ENCODE measurements around the gene CENPI. TPM values are rescaled to one million over a fixed set of nuclear protein-coding genes. Genes with fewer than 3 reads are reported as not detected.
"Not testable (repeated sequence)": the region's sequence is repeated elsewhere in the genome, so short reads cannot be mapped to it uniquely, and the experiment has no call there.

The CENPI gene
- 8.4 TPM for total RNA-seq

- Histone ChIP-seq H3K9me3 (ENCODE audit: control insufficient read depth in 3 of 3, low read length in 3 of 3) (no peaks in the 10 kb centered on the region), H3K4me3 (ENCODE audit: low read length in 3 of 3) (peak within 1 kb of the TSS; percentile 68 to 72 (median 70)), H3K27ac (ENCODE audit: low read depth, low read length) (peak within 1 kb of the TSS; percentile 86), H3K4me1 (ENCODE audit: control insufficient read depth in 3 of 3, insufficient read depth in 3 of 3, low read length in 3 of 3) (peaks cover 0 to 4% (median 0%) of the 10 kb centered on the region in 3 donors), H3K27me3 (ENCODE audit: control insufficient read depth in 3 of 3, insufficient read depth in 3 of 3, low read length in 3 of 3) (no peaks in the 10 kb centered on the region), H3K9ac (ENCODE audit: low read depth in 1 of 3, low read length in 3 of 3) (peak within 1 kb of the TSS; percentile 65 to 70 (median 66)), H3K36me3 (ENCODE audit: control insufficient read depth in 3 of 3, insufficient read depth in 3 of 3, low read length in 3 of 3) (no peaks in the 10 kb centered on the region)
Measured at GRCh38 chrX:101097546-101098453, at the start of gene CENPI. CENPI (plus strand) TSS chrX:101098204; CDS start chrX:101101071, 2,867 bp downstream.

GRCh38 chrX:101051153-101051548 is 46.9 kb upstream of the CENPI start:
- H3K9ac ChIP-seq (ENCODE audit: low read depth in 1 of 3, low read length in 3 of 3) = peak overlapping the region; percentile 78 to 90 (median 86)
- no peaks in the 10 kb centered on the region for H3K9me3 ChIP-seq (ENCODE audit: control insufficient read depth in 3 of 3, low read length in 3 of 3)
- peak overlapping the region; percentile 85 for H3K27ac ChIP-seq (ENCODE audit: low read depth, low read length)
- H3K36me3 ChIP-seq (ENCODE audit: control insufficient read depth in 3 of 3, insufficient read depth in 3 of 3, low read length in 3 of 3) = no peaks in the 10 kb centered on the region
- peak overlapping the region; percentile 81 to 84 (median 82) for H3K4me3 ChIP-seq (ENCODE audit: low read length in 3 of 3)
- H3K27me3 ChIP-seq (ENCODE audit: control insufficient read depth in 3 of 3, insufficient read depth in 3 of 3, low read length in 3 of 3) = no peaks in the 10 kb centered on the region
- peaks cover 0 to 3% (median 0%) of the 10 kb centered on the region in 3 donors for H3K4me1 ChIP-seq (ENCODE audit: control insufficient read depth in 3 of 3, insufficient read depth in 3 of 3, low read length in 3 of 3)

GRCh38 chrX:101051549-101052302 is 46.3 kb upstream of the CENPI start, which contains the start of gene TRMT2B:
TRMT2B (minus strand) TSS chrX:101052111; CDS start chrX:101042289, 9,822 bp downstream.
- Histone ChIP-seq H3K36me3 (ENCODE audit: control insufficient read depth in 3 of 3, insufficient read depth in 3 of 3, low read length in 3 of 3) (no peaks in the 10 kb centered on the region), H3K4me1 (ENCODE audit: control insufficient read depth in 3 of 3, insufficient read depth in 3 of 3, low read length in 3 of 3) (peaks cover 0 to 3% (median 0%) of the 10 kb centered on the region in 3 donors), H3K27ac (ENCODE audit: low read depth, low read length) (peak within 1 kb of the TSS; percentile 85), H3K4me3 (ENCODE audit: low read length in 3 of 3) (peak within 1 kb of the TSS; percentile 81 to 84 (median 82)), H3K9me3 (ENCODE audit: control insufficient read depth in 3 of 3, low read length in 3 of 3) (no peaks in the 10 kb centered on the region), H3K9ac (ENCODE audit: low read depth in 1 of 3, low read length in 3 of 3) (peak within 1 kb of the TSS; percentile 78 to 90 (median 86)), H3K27me3 (ENCODE audit: control insufficient read depth in 3 of 3, insufficient read depth in 3 of 3, low read length in 3 of 3) (no peaks in the 10 kb centered on the region)

GRCh38 chrX:101056551-101056950 is 41.5 kb upstream of the CENPI start:
- H3K9ac ChIP-seq (ENCODE audit: low read depth in 1 of 3, low read length in 3 of 3); H3K9me3 ChIP-seq (ENCODE audit: control insufficient read depth in 3 of 3, low read length in 3 of 3); H3K36me3 ChIP-seq (ENCODE audit: control insufficient read depth in 3 of 3, insufficient read depth in 3 of 3, low read length in 3 of 3); H3K27me3 ChIP-seq (ENCODE audit: control insufficient read depth in 3 of 3, insufficient read depth in 3 of 3, low read length in 3 of 3); H3K4me3 ChIP-seq (ENCODE audit: low read length in 3 of 3); H3K4me1 ChIP-seq (ENCODE audit: control insufficient read depth in 3 of 3, insufficient read depth in 3 of 3, low read length in 3 of 3); H3K27ac ChIP-seq (ENCODE audit: low read depth, low read length): not testable (repeated sequence)

- no peak overlapping the region for H3K27ac ChIP-seq (ENCODE audit: low read depth, low read length)
- H3K9me3 ChIP-seq (ENCODE audit: control insufficient read depth in 3 of 3, low read length in 3 of 3) = no peaks in the 10 kb centered on the region
- H3K4me3 ChIP-seq (ENCODE audit: low read length in 3 of 3) = no peak overlapping the region
- no peaks in the 10 kb centered on the region for H3K4me1 ChIP-seq (ENCODE audit: control insufficient read depth in 3 of 3, insufficient read depth in 3 of 3, low read length in 3 of 3)
- H3K36me3 ChIP-seq (ENCODE audit: control insufficient read depth in 3 of 3, insufficient read depth in 3 of 3, low read length in 3 of 3) = no peaks in the 10 kb centered on the region
- H3K9ac ChIP-seq (ENCODE audit: low read depth in 1 of 3, low read length in 3 of 3) = no peak overlapping the region
- no peaks in the 10 kb centered on the region for H3K27me3 ChIP-seq (ENCODE audit: control insufficient read depth in 3 of 3, insufficient read depth in 3 of 3, low read length in 3 of 3)
Measured at GRCh38 chrX:101057093-101057714, 40.8 kb upstream of the CENPI start.

- Histone ChIP-seq H3K4me1 (ENCODE audit: control insufficient read depth in 3 of 3, insufficient read depth in 3 of 3, low read length in 3 of 3) (no peaks in the 10 kb centered on the region), H3K9ac (ENCODE audit: low read depth in 1 of 3, low read length in 3 of 3) (no peak overlapping the region), H3K27ac (ENCODE audit: low read depth, low read length) (no peak overlapping the region), H3K27me3 (ENCODE audit: control insufficient read depth in 3 of 3, insufficient read depth in 3 of 3, low read length in 3 of 3) (peaks cover 0 to 4% (median 0%) of the 10 kb centered on the region in 3 donors), H3K36me3 (ENCODE audit: control insufficient read depth in 3 of 3, insufficient read depth in 3 of 3, low read length in 3 of 3) (no peaks in the 10 kb centered on the region), H3K4me3 (ENCODE audit: low read length in 3 of 3) (no peak overlapping the region), H3K9me3 (ENCODE audit: control insufficient read depth in 3 of 3, low read length in 3 of 3) (no peaks in the 10 kb centered on the region)
Measured at GRCh38 chrX:101062176-101062575, 35.8 kb upstream of the CENPI start.

- no peaks in the 10 kb centered on the region for H3K9me3 ChIP-seq (ENCODE audit: control insufficient read depth in 3 of 3, low read length in 3 of 3)
- H3K36me3 ChIP-seq (ENCODE audit: control insufficient read depth in 3 of 3, insufficient read depth in 3 of 3, low read length in 3 of 3) = no peaks in the 10 kb centered on the region
- H3K9ac ChIP-seq (ENCODE audit: low read depth in 1 of 3, low read length in 3 of 3) = no peak overlapping the region
- H3K4me3 ChIP-seq (ENCODE audit: low read length in 3 of 3) = no peak overlapping the region
- H3K27ac ChIP-seq (ENCODE audit: low read depth, low read length) = no peak overlapping the region
- no peaks in the 10 kb centered on the region for H3K27me3 ChIP-seq (ENCODE audit: control insufficient read depth in 3 of 3, insufficient read depth in 3 of 3, low read length in 3 of 3)
- no peaks in the 10 kb centered on the region for H3K4me1 ChIP-seq (ENCODE audit: control insufficient read depth in 3 of 3, insufficient read depth in 3 of 3, low read length in 3 of 3)
Measured at GRCh38 chrX:101071582-101071981, 26.4 kb upstream of the CENPI start.

- Histone ChIP-seq H3K27ac (ENCODE audit: low read depth, low read length) (no peak within 1 kb of the TSS), H3K27me3 (ENCODE audit: control insufficient read depth in 3 of 3, insufficient read depth in 3 of 3, low read length in 3 of 3) (peaks cover 0 to 24% (median 5%) of the 10 kb centered on the region in 3 donors)
Measured at GRCh38 chrX:101078716-101079598, 19.0 kb upstream of the CENPI start, which contains the start of gene TMEM35A. TMEM35A (plus strand) TSS chrX:101078879; CDS start chrX:101079003, 124 bp downstream.

GRCh38 chrX:101079736-101080270 is 18.2 kb upstream of the CENPI start:
- H3K4me3 ChIP-seq (ENCODE audit: low read length in 3 of 3) = peak overlapping the region in 1 of 3 donors; percentile 9
- no peak overlapping the region for H3K9ac ChIP-seq (ENCODE audit: low read depth in 1 of 3, low read length in 3 of 3)
- H3K9me3 ChIP-seq (ENCODE audit: control insufficient read depth in 3 of 3, low read length in 3 of 3) = no peaks in the 10 kb centered on the region
- no peak overlapping the region for H3K27ac ChIP-seq (ENCODE audit: low read depth, low read length)
- peaks cover 0 to 24% (median 5%) of the 10 kb centered on the region in 3 donors for H3K27me3 ChIP-seq (ENCODE audit: control insufficient read depth in 3 of 3, insufficient read depth in 3 of 3, low read length in 3 of 3)
- no peaks in the 10 kb centered on the region for H3K36me3 ChIP-seq (ENCODE audit: control insufficient read depth in 3 of 3, insufficient read depth in 3 of 3, low read length in 3 of 3)
- H3K4me1 ChIP-seq (ENCODE audit: control insufficient read depth in 3 of 3, insufficient read depth in 3 of 3, low read length in 3 of 3) = no peaks in the 10 kb centered on the region

More at GRCh38 chrX:101078716-101079598, 19.0 kb upstream of the CENPI start, which contains the start of gene TMEM35A:
- Histone ChIP-seq H3K4me1 (ENCODE audit: control insufficient read depth in 3 of 3, insufficient read depth in 3 of 3, low read length in 3 of 3) (no peaks in the 10 kb centered on the region), H3K36me3 (ENCODE audit: control insufficient read depth in 3 of 3, insufficient read depth in 3 of 3, low read length in 3 of 3) (no peaks in the 10 kb centered on the region), H3K9ac (ENCODE audit: low read depth in 1 of 3, low read length in 3 of 3) (peak within 1 kb of the TSS in 2 of 3 donors; percentile 43 to 57), H3K9me3 (ENCODE audit: control insufficient read depth in 3 of 3, low read length in 3 of 3) (no peaks in the 10 kb centered on the region), H3K4me3 (ENCODE audit: low read length in 3 of 3) (peak within 1 kb of the TSS; percentile 45 to 60 (median 46))

Measured in skeletal muscle tissue (tissue), 4 donors.